ENCODE measurements around the gene MTCH1.

DNA sequence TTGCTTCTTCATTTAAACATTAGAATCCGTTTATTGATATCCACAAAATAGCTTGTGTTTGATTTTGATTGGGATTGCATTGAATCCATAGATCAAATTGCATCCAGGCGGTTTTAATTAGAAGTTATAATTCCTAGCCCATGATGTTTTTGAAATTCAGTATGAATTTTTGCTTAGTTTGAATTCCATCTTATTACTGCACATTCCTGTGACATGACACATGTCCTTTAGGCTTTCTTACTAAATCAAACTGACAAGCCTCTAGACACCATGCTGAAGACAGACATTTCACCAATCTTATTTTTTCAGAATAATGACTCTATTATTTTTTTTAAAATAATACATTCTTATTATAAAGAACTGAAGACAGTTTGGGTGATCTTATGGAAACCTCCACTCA lies 52.9 kb downstream of the MTCH1 start:
- TF ChIP-seq, protein P1, sequence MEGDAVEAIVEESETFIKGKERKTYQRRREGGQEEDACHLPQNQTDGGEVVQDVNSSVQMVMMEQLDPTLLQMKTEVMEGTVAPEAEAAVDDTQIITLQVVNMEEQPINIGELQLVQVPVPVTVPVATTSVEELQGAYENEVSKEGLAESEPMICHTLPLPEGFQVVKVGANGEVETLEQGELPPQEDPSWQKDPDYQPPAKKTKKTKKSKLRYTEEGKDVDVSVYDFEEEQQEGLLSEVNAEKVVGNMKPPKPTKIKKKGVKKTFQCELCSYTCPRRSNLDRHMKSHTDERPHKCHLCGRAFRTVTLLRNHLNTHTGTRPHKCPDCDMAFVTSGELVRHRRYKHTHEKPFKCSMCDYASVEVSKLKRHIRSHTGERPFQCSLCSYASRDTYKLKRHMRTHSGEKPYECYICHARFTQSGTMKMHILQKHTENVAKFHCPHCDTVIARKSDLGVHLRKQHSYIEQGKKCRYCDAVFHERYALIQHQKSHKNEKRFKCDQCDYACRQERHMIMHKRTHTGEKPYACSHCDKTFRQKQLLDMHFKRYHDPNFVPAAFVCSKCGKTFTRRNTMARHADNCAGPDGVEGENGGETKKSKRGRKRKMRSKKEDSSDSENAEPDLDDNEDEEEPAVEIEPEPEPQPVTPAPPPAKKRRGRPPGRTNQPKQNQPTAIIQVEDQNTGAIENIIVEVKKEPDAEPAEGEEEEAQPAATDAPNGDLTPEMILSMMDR (IDR thresholded peaks at IDR 0.05; ENCODE audit: low read length): no peak
- no peak for TF ChIP-seq EZH2 (IDR thresholded peaks at IDR 0.05; ENCODE audit: borderline replicate concordance, low read length)

Data from OCI-LY1 (cell line).